Measurements from ENCODE around the gene SMARCAL1. TPM values are rescaled to one million over a fixed set of nuclear protein-coding genes. Genes with fewer than 3 reads are reported as not detected.

Gene SMARCAL1
- total and polyA plus RNA-seq, 2 of the 13 experiments (the other 11 are each of a cell fraction or from before 2014, with no cell fraction given), result 12.7 to 21.3 TPM

- TF ChIP-seq ZGPAT (CRISPR knock-in tag; IDR thresholded peaks at IDR 0.05) (peak; percentile 94), ZKSCAN5 (CRISPR knock-in tag; IDR thresholded peaks at IDR 0.05) (peak; percentile 66; the same call in 1 of the 2 replicates), ZSCAN20 (CRISPR knock-in tag; IDR thresholded peaks at IDR 0.05; ENCODE audit: borderline replicate concordance) (0 out of 2 replicates have a peak, but pooled peaks have one; percentile 29), THAP11 (CRISPR knock-in tag; IDR thresholded peaks at IDR 0.05) (peak; percentile 94), ZFP90 (CRISPR knock-in tag; IDR thresholded peaks at IDR 0.05; ENCODE audit: borderline replicate concordance) (no peak), ZNF800 (CRISPR knock-in tag; IDR thresholded peaks at IDR 0.05) (peak; percentile 72; the same call in 1 of the 2 replicates), SALL2 (CRISPR knock-in tag; IDR thresholded peaks at IDR 0.05) (peak; percentile 79; the same call in 1 of the 2 replicates), SRY (CRISPR knock-in tag; IDR thresholded peaks at IDR 0.05) (peak; percentile 97; the same call in 1 of the 2 replicates), ZNF709 (CRISPR knock-in tag; IDR thresholded peaks at IDR 0.05) (peak; percentile 95), POLR2AphosphoS2 (IDR thresholded peaks at IDR 0.05; ENCODE audit: low read depth, low read length) (peak; percentile 98), PRMT3 (CRISPR knock-in tag; IDR thresholded peaks at IDR 0.05; ENCODE audit: borderline replicate concordance, low read depth) (no peak), MED13 (CRISPR knock-in tag; IDR thresholded peaks at IDR 0.05) (no peak; the same call in 1 of the 2 replicates), IKZF4 (CRISPR knock-in tag; IDR thresholded peaks at IDR 0.05; ENCODE audit: borderline replicate concordance, low read depth, not compliant biosample characterization) (no peak), ZNF556 (CRISPR knock-in tag; IDR thresholded peaks at IDR 0.05; ENCODE audit: borderline replicate concordance) (peak; percentile 96)
- TF ChIP-seq, protein P1, sequence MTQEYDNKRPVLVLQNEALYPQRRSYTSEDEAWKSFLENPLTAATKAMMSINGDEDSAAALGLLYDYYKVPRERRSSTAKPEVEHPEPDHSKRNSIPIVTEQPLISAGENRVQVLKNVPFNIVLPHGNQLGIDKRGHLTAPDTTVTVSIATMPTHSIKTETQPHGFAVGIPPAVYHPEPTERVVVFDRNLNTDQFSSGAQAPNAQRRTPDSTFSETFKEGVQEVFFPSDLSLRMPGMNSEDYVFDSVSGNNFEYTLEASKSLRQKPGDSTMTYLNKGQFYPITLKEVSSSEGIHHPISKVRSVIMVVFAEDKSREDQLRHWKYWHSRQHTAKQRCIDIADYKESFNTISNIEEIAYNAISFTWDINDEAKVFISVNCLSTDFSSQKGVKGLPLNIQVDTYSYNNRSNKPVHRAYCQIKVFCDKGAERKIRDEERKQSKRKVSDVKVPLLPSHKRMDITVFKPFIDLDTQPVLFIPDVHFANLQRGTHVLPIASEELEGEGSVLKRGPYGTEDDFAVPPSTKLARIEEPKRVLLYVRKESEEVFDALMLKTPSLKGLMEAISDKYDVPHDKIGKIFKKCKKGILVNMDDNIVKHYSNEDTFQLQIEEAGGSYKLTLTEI (CRISPR knock-in tag; conservative IDR thresholded peaks at IDR 0.05), result no peak
- TF ChIP-seq, protein P2, sequence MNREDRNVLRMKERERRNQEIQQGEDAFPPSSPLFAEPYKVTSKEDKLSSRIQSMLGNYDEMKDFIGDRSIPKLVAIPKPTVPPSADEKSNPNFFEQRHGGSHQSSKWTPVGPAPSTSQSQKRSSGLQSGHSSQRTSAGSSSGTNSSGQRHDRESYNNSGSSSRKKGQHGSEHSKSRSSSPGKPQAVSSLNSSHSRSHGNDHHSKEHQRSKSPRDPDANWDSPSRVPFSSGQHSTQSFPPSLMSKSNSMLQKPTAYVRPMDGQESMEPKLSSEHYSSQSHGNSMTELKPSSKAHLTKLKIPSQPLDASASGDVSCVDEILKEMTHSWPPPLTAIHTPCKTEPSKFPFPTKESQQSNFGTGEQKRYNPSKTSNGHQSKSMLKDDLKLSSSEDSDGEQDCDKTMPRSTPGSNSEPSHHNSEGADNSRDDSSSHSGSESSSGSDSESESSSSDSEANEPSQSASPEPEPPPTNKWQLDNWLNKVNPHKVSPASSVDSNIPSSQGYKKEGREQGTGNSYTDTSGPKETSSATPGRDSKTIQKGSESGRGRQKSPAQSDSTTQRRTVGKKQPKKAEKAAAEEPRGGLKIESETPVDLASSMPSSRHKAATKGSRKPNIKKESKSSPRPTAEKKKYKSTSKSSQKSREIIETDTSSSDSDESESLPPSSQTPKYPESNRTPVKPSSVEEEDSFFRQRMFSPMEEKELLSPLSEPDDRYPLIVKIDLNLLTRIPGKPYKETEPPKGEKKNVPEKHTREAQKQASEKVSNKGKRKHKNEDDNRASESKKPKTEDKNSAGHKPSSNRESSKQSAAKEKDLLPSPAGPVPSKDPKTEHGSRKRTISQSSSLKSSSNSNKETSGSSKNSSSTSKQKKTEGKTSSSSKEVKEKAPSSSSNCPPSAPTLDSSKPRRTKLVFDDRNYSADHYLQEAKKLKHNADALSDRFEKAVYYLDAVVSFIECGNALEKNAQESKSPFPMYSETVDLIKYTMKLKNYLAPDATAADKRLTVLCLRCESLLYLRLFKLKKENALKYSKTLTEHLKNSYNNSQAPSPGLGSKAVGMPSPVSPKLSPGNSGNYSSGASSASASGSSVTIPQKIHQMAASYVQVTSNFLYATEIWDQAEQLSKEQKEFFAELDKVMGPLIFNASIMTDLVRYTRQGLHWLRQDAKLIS (CRISPR knock-in tag; IDR thresholded peaks at IDR 0.05), result peak; percentile 95
- TF ChIP-seq, protein P3, sequence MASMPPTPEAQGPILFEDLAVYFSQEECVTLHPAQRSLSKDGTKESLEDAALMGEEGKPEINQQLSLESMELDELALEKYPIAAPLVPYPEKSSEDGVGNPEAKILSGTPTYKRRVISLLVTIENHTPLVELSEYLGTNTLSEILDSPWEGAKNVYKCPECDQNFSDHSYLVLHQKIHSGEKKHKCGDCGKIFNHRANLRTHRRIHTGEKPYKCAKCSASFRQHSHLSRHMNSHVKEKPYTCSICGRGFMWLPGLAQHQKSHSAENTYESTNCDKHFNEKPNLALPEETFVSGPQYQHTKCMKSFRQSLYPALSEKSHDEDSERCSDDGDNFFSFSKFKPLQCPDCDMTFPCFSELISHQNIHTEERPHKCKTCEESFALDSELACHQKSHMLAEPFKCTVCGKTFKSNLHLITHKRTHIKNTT (CRISPR knock-in tag; IDR thresholded peaks at IDR 0.05), result no peak
These were observed 86.4 kb downstream of the SMARCAL1 start, which contains the start of gene RPL37A (continued) for GRCh38 chr2:216498379-216499352.
